Suprapubic skin (tissue), 4 donors: ENCODE data around the gene GSAP.

ENCODE experiments used
- CTCF ChIP-seq, 2 donors: fragments of 200-600 bp in 1 of 2; fragments of 450-650 bp in 1 of 2; sonication (generic) in 1 of 2; IDR thresholded peaks; one replicate each; pipeline ENCODE4 v1.5.1; 2016 to 2019; ENCODE audit warnings: antibody characterized with exemption in 2 of 2, mild to moderate bottlenecking in 1 of 2, moderate library complexity in 1 of 2
- EP300 ChIP-seq: sonication (generic); formaldehyde crosslinking; IDR thresholded peaks from one replicate; pipeline ENCODE4 v1.6.1; 2017; ENCODE audit warnings: antibody characterized with exemption
- POLR2A ChIP-seq, 2 donors: fragments of 450-650 bp; IDR thresholded peaks; one replicate each; pipeline ENCODE4 v1.6.1; 2017; ENCODE audit warnings: antibody characterized with exemption in 2 of 2, mild to moderate bottlenecking in 2 of 2, moderate library complexity in 2 of 2
- POLR2AphosphoS5 ChIP-seq, 3 donors: sonication (generic); formaldehyde crosslinking; IDR thresholded peaks; one replicate each; pipeline ENCODE4 v1.6.1; 2017; ENCODE audit warnings: antibody characterized with exemption in 3 of 3

GRCh38 chr7:77395626-77396025 is 20.5 kb downstream of the GSAP start:
- no peak for TF ChIP-seq CTCF (IDR thresholded peaks at IDR 0.05)
- no peak for TF ChIP-seq POLR2AphosphoS5 (IDR thresholded peaks at IDR 0.05)
- TF ChIP-seq POLR2A (IDR thresholded peaks at IDR 0.05), result no peak
- no peak for TF ChIP-seq EP300
